ENCODE results near the gene LRRC37B.

LRRC37B gene

DNA sequence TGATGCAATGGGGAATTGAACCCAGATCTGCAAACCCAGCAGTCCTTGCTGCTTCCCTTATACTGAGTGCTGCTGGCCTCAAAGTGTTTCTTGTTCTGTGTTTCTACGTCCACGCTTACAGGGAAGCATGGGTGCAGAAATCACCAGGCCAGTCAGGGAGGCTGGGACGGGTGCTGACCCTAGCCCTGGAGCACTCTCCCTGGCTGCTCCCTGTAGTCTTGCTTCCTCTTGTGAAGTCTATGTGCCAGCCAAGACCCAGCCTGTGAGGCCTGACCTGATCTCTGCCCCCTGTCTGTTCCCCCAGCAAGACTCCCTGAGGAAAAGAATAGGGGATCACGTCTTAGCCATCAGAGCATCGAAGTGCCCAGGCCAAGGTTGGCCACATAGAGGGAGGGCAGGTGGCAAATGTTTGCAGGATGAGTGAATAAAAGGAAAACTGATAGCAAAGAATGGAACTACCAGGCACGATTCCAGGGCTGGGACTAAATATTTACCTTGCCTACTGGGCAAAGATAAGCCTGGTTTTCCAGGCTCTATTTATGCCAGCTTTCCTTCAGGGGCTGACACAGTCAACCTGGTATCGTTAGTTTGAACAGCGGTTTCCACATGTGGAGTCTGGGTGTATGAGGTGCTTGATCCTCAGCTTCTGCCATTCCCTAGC is 93.9 kb downstream of the LRRC37B start:
- H3K9me3 ChIP-seq (ENCODE audit: control insufficient read depth in 1 of 2, low read length in 2 of 2), result no peaks in the 10 kb centered on the region
- no peaks in the 10 kb centered on the region for H3K27me3 ChIP-seq (ENCODE audit: low read depth, low read length)
- no peaks in the 10 kb centered on the region for H3K36me3 ChIP-seq (ENCODE audit: control insufficient read depth in 1 of 2, insufficient read depth in 2 of 2, low read length in 2 of 2)
- H3K27ac ChIP-seq (ENCODE audit: low read length), result no peak overlapping the region
- H3K4me3 ChIP-seq (ENCODE audit: low read depth in 1 of 2, low read length in 2 of 2), result no peak overlapping the region
- H3K4me1 ChIP-seq (ENCODE audit: control insufficient read depth in 1 of 2, insufficient read depth in 2 of 2, low read length in 2 of 2), result peaks cover 0 to 3% of the 10 kb centered on the region in 2 donors

DNA sequence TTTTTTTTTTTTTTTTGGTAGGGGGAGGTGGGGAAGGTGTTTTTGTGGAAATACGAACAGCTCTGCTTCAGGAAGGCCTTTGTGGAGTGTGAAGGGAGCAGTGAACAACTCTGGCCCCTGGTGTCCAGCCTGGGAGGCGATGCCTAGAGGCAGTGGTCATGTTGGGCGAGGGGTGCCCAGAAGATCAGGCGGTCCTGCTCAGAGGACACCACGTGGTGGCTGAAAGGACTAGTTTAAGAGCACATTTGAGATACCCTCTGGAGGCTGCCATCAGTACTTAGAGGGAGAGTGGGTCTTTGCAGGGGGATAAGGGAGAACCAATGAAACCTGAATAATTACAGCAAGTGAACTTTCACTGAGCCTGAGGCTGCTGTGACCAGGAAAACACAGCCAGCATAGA is 95.0 kb downstream of the LRRC37B start:
- Histone ChIP-seq H3K4me1 (ENCODE audit: control insufficient read depth in 1 of 2, insufficient read depth in 2 of 2, low read length in 2 of 2) (peaks cover 0 to 3% of the 10 kb centered on the region in 2 donors), H3K9me3 (ENCODE audit: control insufficient read depth in 1 of 2, low read length in 2 of 2) (no peaks in the 10 kb centered on the region), H3K27ac (ENCODE audit: low read length) (no peak overlapping the region), H3K27me3 (ENCODE audit: low read depth, low read length) (no peaks in the 10 kb centered on the region), H3K36me3 (ENCODE audit: control insufficient read depth in 1 of 2, insufficient read depth in 2 of 2, low read length in 2 of 2) (no peaks in the 10 kb centered on the region), H3K4me3 (ENCODE audit: low read depth in 1 of 2, low read length in 2 of 2) (no peak overlapping the region)

DNA sequence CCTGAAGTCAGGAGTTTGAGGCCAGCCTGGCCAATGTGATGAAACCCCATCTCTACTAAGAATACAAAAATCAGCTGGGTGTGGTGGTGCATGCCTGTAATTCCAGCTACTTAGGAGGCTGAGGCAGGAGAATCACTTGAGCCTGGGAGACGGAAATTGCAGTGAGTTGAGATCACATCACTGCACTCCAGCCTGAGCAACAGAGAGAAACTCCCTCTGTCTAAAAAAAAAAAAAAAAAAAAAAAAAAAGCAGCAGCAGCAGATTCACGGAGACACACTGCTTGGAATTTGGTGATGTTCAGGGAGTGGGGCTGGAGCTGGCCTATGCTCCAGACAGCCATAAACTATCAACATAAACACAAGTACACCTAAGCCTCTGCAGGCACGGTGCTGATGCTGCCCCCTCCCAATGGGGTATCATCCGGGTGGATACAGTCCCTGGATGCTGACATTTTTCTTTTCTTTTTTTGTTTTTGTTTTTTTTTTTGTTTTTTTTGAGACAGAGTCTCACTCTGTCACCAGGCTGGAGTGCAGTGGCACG is 95.5 kb downstream of the LRRC37B start:
- H3K4me3 ChIP-seq (ENCODE audit: low read depth in 1 of 2, low read length in 2 of 2), result no peak overlapping the region
- H3K4me1 ChIP-seq (ENCODE audit: control insufficient read depth in 1 of 2, insufficient read depth in 2 of 2, low read length in 2 of 2), result peaks cover 0 to 3% of the 10 kb centered on the region in 2 donors
- no peaks in the 10 kb centered on the region for H3K9me3 ChIP-seq (ENCODE audit: control insufficient read depth in 1 of 2, low read length in 2 of 2)
- H3K27me3 ChIP-seq (ENCODE audit: low read depth, low read length), result no peaks in the 10 kb centered on the region
- no peak overlapping the region for H3K27ac ChIP-seq (ENCODE audit: low read length)
- H3K36me3 ChIP-seq (ENCODE audit: control insufficient read depth in 1 of 2, insufficient read depth in 2 of 2, low read length in 2 of 2), result no peaks in the 10 kb centered on the region
